ENCODE results near the gene CMC2.
A peak's percentile ranks its signal among the peaks of the same experiment; 100 is the strongest.

Gene CMC2

GRCh38 chr16:80971819-80972218 is 34.9 kb downstream of the CMC2 start:
- Histone ChIP-seq H3K4me1 (ENCODE audit: control insufficient read depth, insufficient read depth, low read length) (no peaks in the 10 kb centered on the region), H3K9me3 (ENCODE audit: control insufficient read depth, low read length) (no peaks in the 10 kb centered on the region), H3K36me3 (ENCODE audit: control insufficient read depth, insufficient read depth, low read length, severe bottlenecking) (peaks cover 10% of the 10 kb centered on the region), H3K9ac (ENCODE audit: low read length) (no peak overlapping the region), H3K4me3 (ENCODE audit: low read length) (no peak overlapping the region), H3K27me3 (replicated peaks; ENCODE audit: control insufficient read depth, insufficient read depth, low read length) (no peaks in the 10 kb centered on the region)
- DNase-seq (ENCODE audit: low read depth): no peak

GRCh38 chr16:80969114-80969484 is 37.6 kb downstream of the CMC2 start:
- no peak for DNase-seq (ENCODE audit: low read depth)
- no peaks in the 10 kb centered on the region for H3K4me1 ChIP-seq (ENCODE audit: control insufficient read depth, insufficient read depth, low read length)

GRCh38 chr16:80968386-80969113 is 38.1 kb downstream of the CMC2 start:
- H3K4me3 ChIP-seq (ENCODE audit: low read length): no peak overlapping the region
- H3K36me3 ChIP-seq (ENCODE audit: control insufficient read depth, insufficient read depth, low read length, severe bottlenecking): no peaks in the 10 kb centered on the region
- H3K9me3 ChIP-seq (ENCODE audit: control insufficient read depth, low read length): no peaks in the 10 kb centered on the region
- H3K27me3 ChIP-seq (replicated peaks; ENCODE audit: control insufficient read depth, insufficient read depth, low read length): no peaks in the 10 kb centered on the region
- H3K9ac ChIP-seq (ENCODE audit: low read length): no peak overlapping the region
- DNase-seq (ENCODE audit: low read depth): no peak
- no peaks in the 10 kb centered on the region for H3K4me1 ChIP-seq (ENCODE audit: control insufficient read depth, insufficient read depth, low read length)

More at GRCh38 chr16:80969114-80969484, 37.6 kb downstream of the CMC2 start:
- Histone ChIP-seq H3K9ac (ENCODE audit: low read length) (no peak overlapping the region), H3K4me3 (ENCODE audit: low read length) (no peak overlapping the region), H3K9me3 (ENCODE audit: control insufficient read depth, low read length) (no peaks in the 10 kb centered on the region), H3K27me3 (replicated peaks; ENCODE audit: control insufficient read depth, insufficient read depth, low read length) (no peaks in the 10 kb centered on the region), H3K36me3 (ENCODE audit: control insufficient read depth, insufficient read depth, low read length, severe bottlenecking) (no peaks in the 10 kb centered on the region)

- H3K9me3 ChIP-seq (ENCODE audit: control insufficient read depth, low read length): no peaks in the 10 kb centered on the region
- no peak overlapping the region for H3K4me3 ChIP-seq (ENCODE audit: low read length)
- no peaks in the 10 kb centered on the region for H3K4me1 ChIP-seq (ENCODE audit: control insufficient read depth, insufficient read depth, low read length)
- no peak for DNase-seq (ENCODE audit: low read depth)
- H3K27me3 ChIP-seq (replicated peaks; ENCODE audit: control insufficient read depth, insufficient read depth, low read length): no peaks in the 10 kb centered on the region
- H3K9ac ChIP-seq (ENCODE audit: low read length): no peak overlapping the region
- H3K36me3 ChIP-seq (ENCODE audit: control insufficient read depth, insufficient read depth, low read length, severe bottlenecking): no peaks in the 10 kb centered on the region
Observed at GRCh38 chr16:80966617-80967016, 40.1 kb downstream of the CMC2 start.

GRCh38 chr16:80964351-80964750 is 42.3 kb downstream of the CMC2 start:
- DNase-seq (ENCODE audit: low read depth): no peak
- Histone ChIP-seq H3K36me3 (ENCODE audit: control insufficient read depth, insufficient read depth, low read length, severe bottlenecking) (no peaks in the 10 kb centered on the region), H3K4me3 (ENCODE audit: low read length) (no peak overlapping the region), H3K9me3 (ENCODE audit: control insufficient read depth, low read length) (peaks cover 11% of the 10 kb centered on the region), H3K4me1 (ENCODE audit: control insufficient read depth, insufficient read depth, low read length) (no peaks in the 10 kb centered on the region), H3K9ac (ENCODE audit: low read length) (no peak overlapping the region), H3K27me3 (replicated peaks; ENCODE audit: control insufficient read depth, insufficient read depth, low read length) (no peaks in the 10 kb centered on the region)

- no peak overlapping the region for H3K4me3 ChIP-seq (ENCODE audit: low read length)
- no peak for DNase-seq (ENCODE audit: low read depth)
- H3K9me3 ChIP-seq (ENCODE audit: control insufficient read depth, low read length): peaks cover 25% of the 10 kb centered on the region
- no peak overlapping the region for H3K9ac ChIP-seq (ENCODE audit: low read length)
- no peaks in the 10 kb centered on the region for H3K4me1 ChIP-seq (ENCODE audit: control insufficient read depth, insufficient read depth, low read length)
- H3K27me3 ChIP-seq (replicated peaks; ENCODE audit: control insufficient read depth, insufficient read depth, low read length): no peaks in the 10 kb centered on the region
- H3K36me3 ChIP-seq (ENCODE audit: control insufficient read depth, insufficient read depth, low read length, severe bottlenecking): no peaks in the 10 kb centered on the region
Observed at GRCh38 chr16:80962879-80963278, 43.8 kb downstream of the CMC2 start.

GRCh38 chr16:80958284-80958683 is 48.4 kb downstream of the CMC2 start:
- H3K9me3 ChIP-seq (ENCODE audit: control insufficient read depth, low read length): peaks cover 36% of the 10 kb centered on the region
- no peaks in the 10 kb centered on the region for H3K4me1 ChIP-seq (ENCODE audit: control insufficient read depth, insufficient read depth, low read length)
- no peaks in the 10 kb centered on the region for H3K36me3 ChIP-seq (ENCODE audit: control insufficient read depth, insufficient read depth, low read length, severe bottlenecking)
- no peak for DNase-seq (ENCODE audit: low read depth)
- no peak overlapping the region for H3K4me3 ChIP-seq (ENCODE audit: low read length)
- no peak overlapping the region for H3K9ac ChIP-seq (ENCODE audit: low read length)
- no peaks in the 10 kb centered on the region for H3K27me3 ChIP-seq (replicated peaks; ENCODE audit: control insufficient read depth, insufficient read depth, low read length)

GRCh38 chr16:80954985-80955384 is 51.7 kb downstream of the CMC2 start:
- Histone ChIP-seq H3K27me3 (replicated peaks; ENCODE audit: control insufficient read depth, insufficient read depth, low read length) (no peaks in the 10 kb centered on the region), H3K4me3 (ENCODE audit: low read length) (no peak overlapping the region)
- no peak for DNase-seq (ENCODE audit: low read depth)

GRCh38 chr16:80948886-80949493 is 57.7 kb downstream of the CMC2 start:
- Histone ChIP-seq H3K36me3 (ENCODE audit: control insufficient read depth, insufficient read depth, low read length, severe bottlenecking) (no peaks in the 10 kb centered on the region), H3K27me3 (replicated peaks; ENCODE audit: control insufficient read depth, insufficient read depth, low read length) (no peaks in the 10 kb centered on the region), H3K4me1 (ENCODE audit: control insufficient read depth, insufficient read depth, low read length) (peaks cover 41% of the 10 kb centered on the region), H3K4me3 (ENCODE audit: low read length) (no peak overlapping the region), H3K9ac (ENCODE audit: low read length) (no peak overlapping the region), H3K9me3 (ENCODE audit: control insufficient read depth, low read length) (no peaks in the 10 kb centered on the region)
- DNase-seq (ENCODE audit: low read depth): peak; percentile 22

More at GRCh38 chr16:80954985-80955384, 51.7 kb downstream of the CMC2 start:
- no peak overlapping the region for H3K9ac ChIP-seq (ENCODE audit: low read length)
- no peaks in the 10 kb centered on the region for H3K36me3 ChIP-seq (ENCODE audit: control insufficient read depth, insufficient read depth, low read length, severe bottlenecking)
- peaks cover 29% of the 10 kb centered on the region for H3K9me3 ChIP-seq (ENCODE audit: control insufficient read depth, low read length)
- H3K4me1 ChIP-seq (ENCODE audit: control insufficient read depth, insufficient read depth, low read length): peaks cover 9% of the 10 kb centered on the region

- Histone ChIP-seq H3K4me3 (ENCODE audit: low read length) (no peak overlapping the region), H3K9ac (ENCODE audit: low read length) (no peak overlapping the region), H3K4me1 (ENCODE audit: control insufficient read depth, insufficient read depth, low read length) (peaks cover 41% of the 10 kb centered on the region), H3K27me3 (replicated peaks; ENCODE audit: control insufficient read depth, insufficient read depth, low read length) (no peaks in the 10 kb centered on the region), H3K9me3 (ENCODE audit: control insufficient read depth, low read length) (no peaks in the 10 kb centered on the region), H3K36me3 (ENCODE audit: control insufficient read depth, insufficient read depth, low read length, severe bottlenecking) (no peaks in the 10 kb centered on the region)
- no peak for DNase-seq (ENCODE audit: low read depth)
Observed at GRCh38 chr16:80947708-80948625, 58.7 kb downstream of the CMC2 start.

GRCh38 chr16:80947239-80947638 is 59.4 kb downstream of the CMC2 start:
- peaks cover 41% of the 10 kb centered on the region for H3K4me1 ChIP-seq (ENCODE audit: control insufficient read depth, insufficient read depth, low read length)
- no peak for DNase-seq (ENCODE audit: low read depth)
- H3K9ac ChIP-seq (ENCODE audit: low read length): no peak overlapping the region
- no peaks in the 10 kb centered on the region for H3K9me3 ChIP-seq (ENCODE audit: control insufficient read depth, low read length)
- H3K36me3 ChIP-seq (ENCODE audit: control insufficient read depth, insufficient read depth, low read length, severe bottlenecking): no peaks in the 10 kb centered on the region
- H3K27me3 ChIP-seq (replicated peaks; ENCODE audit: control insufficient read depth, insufficient read depth, low read length): no peaks in the 10 kb centered on the region
- no peak overlapping the region for H3K4me3 ChIP-seq (ENCODE audit: low read length)

Measured in adipocyte (in vitro differentiated cells).